HCT116 (cell line): ENCODE data around the gene LY86. TPM values are rescaled to one million over a fixed set of nuclear protein-coding genes. Genes with fewer than 3 reads are reported as not detected.

Experiments used
- ATAC-seq: fragments of 200-7000 bp; cut with Tn5 transposase; 2 replicates; pipeline ENCODE4 v1.9.1; 2020; ENCODE audit warnings: mild to moderate bottlenecking, moderate library complexity
- BruUV-seq: library from RNA; stranded (reverse); fragments of 400-500 nt; replicated peaks from 2 replicates; lab custom pipeline; 2021; lab: Mats Ljungman, UMichigan
- CTCF ChIA-PET: fragments of 300-600 bp; sonication (Branson Sonifier 250); formaldehyde crosslinking; loops from one replicate; lab custom pipeline; 2021; ENCODE audit warnings: antibody characterized with exemption; lab: Charles Lee
- POLR2A ChIA-PET: fragments of 300-600, 350-600 bp; sonication (Branson Sonifier 250); formaldehyde crosslinking; loops from one replicate; lab custom pipeline; 2021; ENCODE audit warnings: antibody characterized with exemption; lab: Charles Lee
- RAD21 ChIA-PET, 2 experiments: fragments of 300-600 bp; sonication (Branson Sonifier 250); formaldehyde crosslinking; loops; one replicate each; lab custom pipeline; 2023; ENCODE audit warnings: low total read pairs in 2 of 2; ENCODE audit not compliant: uncharacterized antibody in 2 of 2, unreplicated experiment in 2 of 2, low non-redundant PET in 1 of 2; lab: Charles Lee
- DNase-seq: peaks from one replicate; pipeline ENCODE4 v3.0.0-alpha.2; 2010; ENCODE audit warnings: low read depth, low spot score
- H2AFZ ChIP-seq: fragments of 200-600 bp; shearing (Covaris generic), sonication (generic); 2 replicates; pipeline ENCODE4 v1.6.1; 2017; ENCODE audit warnings: low read depth, mixed run types, mixed read lengths, antibody characterized with exemption, low read length; ENCODE audit not compliant: poor library complexity, severe bottlenecking
- H3K27ac ChIP-seq: 2 replicates; pipeline ENCODE4 v1.5.1; 2012; ENCODE audit warnings: low read depth, low read length
- H3K27me3 ChIP-seq: fragments of 200-600 bp; sonication (generic); 2 replicates; pipeline ENCODE4 v1.6.1; 2016; ENCODE audit warnings: mixed run types, low read length, mixed read lengths; ENCODE audit not compliant: insufficient read depth
- H3K36me3 ChIP-seq, 2 experiments: fragments of 200-500 bp in 1 of 2; fragments of 200-600 bp in 1 of 2; sonication (Bioruptor generic) in 1 of 2; sonication (generic) in 1 of 2; 2 replicates each; pipeline versions ENCODE4 v1.5.1 to v1.6.1; 2014 to 2016; ENCODE audit warnings: low read length in 2 of 2, inconsistent platforms in 1 of 2, mixed read lengths in 1 of 2, mixed run types in 1 of 2; ENCODE audit not compliant: insufficient read depth in 2 of 2, control insufficient read depth in 1 of 2
- H3K4me1 ChIP-seq, 2 experiments: fragments of 200-600 bp in 1 of 2; sonication (generic) in 1 of 2; 2 replicates each; pipeline versions ENCODE4 v1.5.1 to v1.6.1; 2012 to 2017; ENCODE audit warnings: low read length in 2 of 2, inconsistent platforms in 1 of 2, mild to moderate bottlenecking in 1 of 2, mixed read lengths in 1 of 2, mixed run types in 1 of 2, moderate library complexity in 1 of 2; ENCODE audit not compliant: insufficient read depth in 2 of 2, control insufficient read depth in 1 of 2
- H3K4me2 ChIP-seq: fragments of 200-600 bp; sonication (generic); 2 replicates; pipeline ENCODE4 v1.6.1; 2017; ENCODE audit warnings: mixed run types, low read length, mixed read lengths
- H3K4me3 ChIP-seq, 2 experiments: fragments of 200-600 bp in 1 of 2; sonication (generic) in 1 of 2; replicated peaks in 1 of 2; 2 replicates each; pipeline ENCODE4 v1.5.1; 2011 to 2016; ENCODE audit warnings: low read length in 2 of 2, control low read depth in 1 of 2, low read depth in 1 of 2, mild to moderate bottlenecking in 1 of 2, mixed read lengths in 1 of 2, mixed run types in 1 of 2
- H3K79me2 ChIP-seq: fragments of 200-600 bp; sonication (generic); 2 replicates; pipeline ENCODE4 v1.6.1; 2017; ENCODE audit warnings: mild to moderate bottlenecking, mixed run types, low read length, moderate library complexity, mixed read lengths; ENCODE audit not compliant: insufficient read depth
- H3K9ac ChIP-seq: fragments of 200-600 bp; sonication (generic); 2 replicates; pipeline ENCODE4 v1.6.1; 2016; ENCODE audit warnings: low read length, mixed read lengths
- H3K9me2 ChIP-seq: fragments of 200-600 bp; sonication (generic), shearing (Covaris generic); 2 replicates; pipeline ENCODE4 v1.6.1; 2017; ENCODE audit warnings: mixed run types, mild to moderate bottlenecking, moderate library complexity; ENCODE audit not compliant: insufficient read depth
- H3K9me3 ChIP-seq, 2 experiments: fragments of 200-500 bp in 1 of 2; fragments of 200-600 bp in 1 of 2; sonication (Bioruptor generic) in 1 of 2; sonication (generic) in 1 of 2; 2 replicates each; pipeline ENCODE4 v1.6.1; 2014 to 2017; ENCODE audit warnings: low read length in 2 of 2, mixed read lengths in 2 of 2, inconsistent platforms in 1 of 2, low read depth in 1 of 2, mild to moderate bottlenecking in 1 of 2, mixed run types in 1 of 2, moderate library complexity in 1 of 2; ENCODE audit not compliant: control insufficient read depth in 1 of 2, insufficient read depth in 1 of 2
- H4K20me1 ChIP-seq: fragments of 200-600 bp; sonication (generic), shearing (Covaris generic); 2 replicates; pipeline ENCODE4 v1.6.1; 2017; ENCODE audit warnings: mixed run types, mild to moderate bottlenecking, moderate library complexity; ENCODE audit not compliant: insufficient read depth
- CEBPB ChIP-seq: IDR thresholded peaks from 2 replicates; pipeline ENCODE4 v1.6.1; 2012; ENCODE audit warnings: low read depth
- EGR1 ChIP-seq: IDR thresholded peaks from 2 replicates; pipeline ENCODE4 v1.6.1; 2012; ENCODE audit warnings: low read depth
- EZH2 ChIP-seq: fragments of 200-600 bp; sonication (generic); IDR thresholded peaks from 2 replicates; pipeline ENCODE4 v1.6.1; 2017; ENCODE audit warnings: antibody characterized with exemption, mixed run types
- FOSL1 ChIP-seq: IDR thresholded peaks from 2 replicates; pipeline ENCODE4 v1.6.1; 2012; ENCODE audit warnings: low read depth
- JUND ChIP-seq: IDR thresholded peaks from 2 replicates; pipeline ENCODE4 v1.6.1; 2012
- RAD21 ChIP-seq: IDR thresholded peaks from 2 replicates; pipeline ENCODE4 v1.6.1; 2012; ENCODE audit warnings: low read depth, mild to moderate bottlenecking
- SRF ChIP-seq: IDR thresholded peaks from 2 replicates; pipeline ENCODE4 v1.6.1; 2012; ENCODE audit warnings: low read depth
- TCF7L2 ChIP-seq: IDR thresholded peaks from 2 replicates; pipeline ENCODE4 v1.7.0; 2011; ENCODE audit warnings: borderline replicate concordance, inconsistent platforms; ENCODE audit not compliant: insufficient read depth, insufficient read length; ENCODE audit errors: extremely low read depth
- YY1 ChIP-seq: IDR thresholded peaks from 2 replicates; pipeline ENCODE4 v1.6.1; 2011; ENCODE audit warnings: low read length, low read depth, moderate library complexity, mild to moderate bottlenecking; ENCODE audit not compliant: insufficient replicate concordance; ENCODE audit errors: extremely low read depth
- ZNF274 ChIP-seq: fragments of 200-500 bp; sonication (Bioruptor generic); IDR thresholded peaks from 2 replicates; pipeline ENCODE4 v1.6.1; 2014; ENCODE audit warnings: mild to moderate bottlenecking, low read depth, low read length, inconsistent platforms
- intact Hi-C: fragments of 100-400 bp; cut with micrococcal nuclease; formaldehyde crosslinking; loops from 2 replicates; pipeline ENCODE4 v1.10.0; 2022
- total RNA-seq: library from RNA; stranded (reverse); gene quantifications from one replicate; pipeline ENCODE4 v1.2.1, GENCODE V29; 2021; ENCODE audit not compliant: unreplicated experiment
- TF ChIP-seq, protein P1 (sequence below): IDR thresholded peaks from 2 replicates; pipeline ENCODE4 v1.6.1; 2012; ENCODE audit warnings: low read depth
- TF ChIP-seq, protein P2 (sequence below): IDR thresholded peaks from 2 replicates; pipeline ENCODE4 v1.6.1; 2012
- TF ChIP-seq, protein P3 (sequence below): IDR thresholded peaks from 2 replicates; pipeline ENCODE4 v1.6.1; 2011; ENCODE audit warnings: mild to moderate bottlenecking, low read length, moderate library complexity; ENCODE audit not compliant: insufficient replicate concordance; ENCODE audit errors: extremely low read depth

The LY86 gene
- total RNA-seq, 1 experiment from 2014 or later: not detected

DNA sequence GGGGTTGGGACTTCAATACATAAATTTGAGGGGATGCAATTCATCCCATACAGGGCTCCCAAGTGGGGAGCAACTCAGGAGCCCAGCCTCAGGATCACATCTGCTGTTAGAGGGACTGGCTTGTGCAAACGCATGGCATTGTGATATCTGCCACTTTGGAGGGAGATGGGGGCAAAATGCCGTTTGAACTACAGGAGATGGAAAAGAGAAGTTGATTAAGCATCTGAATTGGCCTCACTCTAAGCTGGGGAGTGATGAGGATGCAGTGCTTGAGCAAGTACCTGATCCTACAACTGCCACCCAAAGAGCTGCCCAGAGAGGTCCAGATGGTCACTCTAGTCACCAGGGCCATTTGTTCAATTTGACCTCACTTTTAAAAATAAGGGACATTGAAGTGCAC lies 2.0 kb downstream of the LY86 start:
- no peak overlapping the region for H3K9ac ChIP-seq
- ChIA-PET CTCF (no interaction called here), POLR2A (no interaction called here), RAD21 (no interaction called here)
- no peak overlapping the region for H3K4me3 ChIP-seq
- no peak overlapping the region for H3K4me2 ChIP-seq
- no peaks in the 10 kb centered on the region for H3K4me1 ChIP-seq
- H4K20me1 ChIP-seq: no peaks in the 10 kb centered on the region
- H3K9me3 ChIP-seq: no peaks in the 10 kb centered on the region
- no peak for DNase-seq
- peaks cover 6% of the 10 kb centered on the region; the same call in 1 of the 2 replicates for H3K27me3 ChIP-seq
- H3K27ac ChIP-seq: no peak overlapping the region
- intact Hi-C loops: no loop called here
- H3K9me2 ChIP-seq: no peaks in the 10 kb centered on the region
- TF ChIP-seq ZNF274 (no peak), SRF (no peak), CEBPB (no peak), EGR1 (no peak), TCF7L2 (no peak), RAD21 (no peak), FOSL1 (no peak), EZH2 (no peak), JUND (no peak), YY1 (no peak)
- TF ChIP-seq, protein P1, sequence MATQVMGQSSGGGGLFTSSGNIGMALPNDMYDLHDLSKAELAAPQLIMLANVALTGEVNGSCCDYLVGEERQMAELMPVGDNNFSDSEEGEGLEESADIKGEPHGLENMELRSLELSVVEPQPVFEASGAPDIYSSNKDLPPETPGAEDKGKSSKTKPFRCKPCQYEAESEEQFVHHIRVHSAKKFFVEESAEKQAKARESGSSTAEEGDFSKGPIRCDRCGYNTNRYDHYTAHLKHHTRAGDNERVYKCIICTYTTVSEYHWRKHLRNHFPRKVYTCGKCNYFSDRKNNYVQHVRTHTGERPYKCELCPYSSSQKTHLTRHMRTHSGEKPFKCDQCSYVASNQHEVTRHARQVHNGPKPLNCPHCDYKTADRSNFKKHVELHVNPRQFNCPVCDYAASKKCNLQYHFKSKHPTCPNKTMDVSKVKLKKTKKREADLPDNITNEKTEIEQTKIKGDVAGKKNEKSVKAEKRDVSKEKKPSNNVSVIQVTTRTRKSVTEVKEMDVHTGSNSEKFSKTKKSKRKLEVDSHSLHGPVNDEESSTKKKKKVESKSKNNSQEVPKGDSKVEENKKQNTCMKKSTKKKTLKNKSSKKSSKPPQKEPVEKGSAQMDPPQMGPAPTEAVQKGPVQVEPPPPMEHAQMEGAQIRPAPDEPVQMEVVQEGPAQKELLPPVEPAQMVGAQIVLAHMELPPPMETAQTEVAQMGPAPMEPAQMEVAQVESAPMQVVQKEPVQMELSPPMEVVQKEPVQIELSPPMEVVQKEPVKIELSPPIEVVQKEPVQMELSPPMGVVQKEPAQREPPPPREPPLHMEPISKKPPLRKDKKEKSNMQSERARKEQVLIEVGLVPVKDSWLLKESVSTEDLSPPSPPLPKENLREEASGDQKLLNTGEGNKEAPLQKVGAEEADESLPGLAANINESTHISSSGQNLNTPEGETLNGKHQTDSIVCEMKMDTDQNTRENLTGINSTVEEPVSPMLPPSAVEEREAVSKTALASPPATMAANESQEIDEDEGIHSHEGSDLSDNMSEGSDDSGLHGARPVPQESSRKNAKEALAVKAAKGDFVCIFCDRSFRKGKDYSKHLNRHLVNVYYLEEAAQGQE: no peak
- TF ChIP-seq, protein P2, sequence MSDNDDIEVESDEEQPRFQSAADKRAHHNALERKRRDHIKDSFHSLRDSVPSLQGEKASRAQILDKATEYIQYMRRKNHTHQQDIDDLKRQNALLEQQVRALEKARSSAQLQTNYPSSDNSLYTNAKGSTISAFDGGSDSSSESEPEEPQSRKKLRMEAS: no peak
- TF ChIP-seq, protein P3, sequence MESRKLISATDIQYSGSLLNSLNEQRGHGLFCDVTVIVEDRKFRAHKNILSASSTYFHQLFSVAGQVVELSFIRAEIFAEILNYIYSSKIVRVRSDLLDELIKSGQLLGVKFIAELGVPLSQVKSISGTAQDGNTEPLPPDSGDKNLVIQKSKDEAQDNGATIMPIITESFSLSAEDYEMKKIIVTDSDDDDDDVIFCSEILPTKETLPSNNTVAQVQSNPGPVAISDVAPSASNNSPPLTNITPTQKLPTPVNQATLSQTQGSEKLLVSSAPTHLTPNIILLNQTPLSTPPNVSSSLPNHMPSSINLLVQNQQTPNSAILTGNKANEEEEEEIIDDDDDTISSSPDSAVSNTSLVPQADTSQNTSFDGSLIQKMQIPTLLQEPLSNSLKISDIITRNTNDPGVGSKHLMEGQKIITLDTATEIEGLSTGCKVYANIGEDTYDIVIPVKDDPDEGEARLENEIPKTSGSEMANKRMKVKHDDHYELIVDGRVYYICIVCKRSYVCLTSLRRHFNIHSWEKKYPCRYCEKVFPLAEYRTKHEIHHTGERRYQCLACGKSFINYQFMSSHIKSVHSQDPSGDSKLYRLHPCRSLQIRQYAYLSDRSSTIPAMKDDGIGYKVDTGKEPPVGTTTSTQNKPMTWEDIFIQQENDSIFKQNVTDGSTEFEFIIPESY: no peak
- no peaks in the 10 kb centered on the region for H3K79me2 ChIP-seq
- H3K36me3 ChIP-seq: no peaks in the 10 kb centered on the region
- H2AFZ ChIP-seq: no peak overlapping the region
- ATAC-seq: no peak
- no TSS peak for BruUV-seq
